Astrocyte of the cerebellum (primary cell): ENCODE results near the gene LMOD1.

Experiments
- DNase-seq: peaks from one replicate; pipeline ENCODE4 v3.0.0-alpha.2; 2011; ENCODE audit warnings: low read depth
- H3K4me3 ChIP-seq: 2 replicates; pipeline ENCODE4 v1.5.1; 2011; ENCODE audit warnings: mild to moderate bottlenecking, low read depth, low read length, moderate library complexity
- in situ Hi-C: cut with HindIII; loops from 2 replicates; pipeline ENCODE4 v1.10.0; 2017; ENCODE audit warnings: low sequenced_read_pairs
- TF ChIP-seq, protein P1 (sequence below): IDR thresholded peaks from 2 replicates; pipeline ENCODE4 v1.5.1; 2012; ENCODE audit warnings: low read length, low read depth, moderate library complexity, mild to moderate bottlenecking; ENCODE audit errors: missing control alignments

LMOD1 gene

DNA sequence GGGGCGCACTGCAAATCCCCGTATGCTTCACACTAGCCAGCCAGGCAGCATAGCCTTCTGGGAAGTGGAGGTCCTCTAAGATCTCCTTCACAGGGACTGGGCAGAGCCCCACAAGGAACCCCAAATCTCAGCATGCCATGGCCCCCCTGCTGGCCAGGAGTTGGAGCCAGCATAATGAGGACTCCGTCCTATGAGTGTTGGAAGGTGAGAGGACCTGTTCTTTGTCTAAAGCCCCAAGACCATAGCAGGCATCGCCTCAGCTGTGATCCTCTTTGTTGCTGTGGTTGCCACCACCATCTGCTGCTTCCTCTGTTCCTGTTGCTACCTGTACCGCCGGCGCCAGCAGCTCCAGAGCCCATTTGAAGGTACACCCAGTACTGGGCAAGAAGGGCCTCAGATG is 56.1 kb downstream of the LMOD1 start:
- H3K4me3 ChIP-seq, result no peak overlapping the region
- DNase-seq, result no peak
- TF ChIP-seq, protein P1, sequence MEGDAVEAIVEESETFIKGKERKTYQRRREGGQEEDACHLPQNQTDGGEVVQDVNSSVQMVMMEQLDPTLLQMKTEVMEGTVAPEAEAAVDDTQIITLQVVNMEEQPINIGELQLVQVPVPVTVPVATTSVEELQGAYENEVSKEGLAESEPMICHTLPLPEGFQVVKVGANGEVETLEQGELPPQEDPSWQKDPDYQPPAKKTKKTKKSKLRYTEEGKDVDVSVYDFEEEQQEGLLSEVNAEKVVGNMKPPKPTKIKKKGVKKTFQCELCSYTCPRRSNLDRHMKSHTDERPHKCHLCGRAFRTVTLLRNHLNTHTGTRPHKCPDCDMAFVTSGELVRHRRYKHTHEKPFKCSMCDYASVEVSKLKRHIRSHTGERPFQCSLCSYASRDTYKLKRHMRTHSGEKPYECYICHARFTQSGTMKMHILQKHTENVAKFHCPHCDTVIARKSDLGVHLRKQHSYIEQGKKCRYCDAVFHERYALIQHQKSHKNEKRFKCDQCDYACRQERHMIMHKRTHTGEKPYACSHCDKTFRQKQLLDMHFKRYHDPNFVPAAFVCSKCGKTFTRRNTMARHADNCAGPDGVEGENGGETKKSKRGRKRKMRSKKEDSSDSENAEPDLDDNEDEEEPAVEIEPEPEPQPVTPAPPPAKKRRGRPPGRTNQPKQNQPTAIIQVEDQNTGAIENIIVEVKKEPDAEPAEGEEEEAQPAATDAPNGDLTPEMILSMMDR, result no peak
- in situ Hi-C loops, result no loop called here

DNA sequence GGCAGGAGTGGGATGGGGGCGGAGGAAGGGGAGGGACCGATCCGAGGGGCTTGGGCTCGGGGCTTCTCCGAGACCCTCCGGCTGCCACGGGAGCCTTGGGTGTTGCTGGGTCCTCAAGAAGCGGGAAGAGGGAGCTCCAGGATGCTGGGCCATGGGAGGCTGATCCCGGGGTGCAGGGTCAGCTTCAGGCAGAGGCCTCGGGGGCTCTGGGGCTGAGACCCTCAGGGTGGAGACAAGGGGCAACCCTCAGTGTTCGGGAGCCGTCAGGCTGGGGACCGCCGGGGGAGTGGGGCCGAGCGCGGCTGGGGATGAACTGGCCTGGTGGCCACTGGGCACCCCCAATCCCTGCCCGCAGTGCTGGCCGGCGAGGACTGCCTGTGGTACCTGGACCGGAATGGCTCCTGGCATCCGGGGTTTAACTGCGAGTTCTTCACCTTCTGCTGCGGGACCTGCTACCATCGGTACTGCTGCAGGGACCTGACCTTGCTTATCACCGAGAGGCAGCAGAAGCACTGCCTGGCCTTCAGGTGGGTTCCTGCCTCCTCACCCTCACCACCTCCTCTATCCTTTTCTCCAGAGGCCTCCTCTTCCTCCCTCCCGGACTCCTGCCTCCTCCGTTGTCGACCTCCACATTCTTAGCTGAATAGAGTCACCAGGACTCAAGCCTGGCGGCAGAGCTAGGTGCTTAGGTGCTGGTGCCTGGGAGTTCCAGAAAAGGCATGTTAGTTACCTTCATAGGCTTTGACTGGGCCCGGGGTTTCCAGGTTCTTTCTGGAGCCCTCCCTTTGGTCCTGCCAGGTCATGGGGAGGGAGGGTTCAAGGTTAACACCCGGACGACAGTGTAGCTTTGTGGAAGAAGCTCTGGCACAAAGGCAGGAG is 57.0 kb downstream of the LMOD1 start:
- peak overlapping the region; percentile 52 for H3K4me3 ChIP-seq
- TF ChIP-seq, protein P1, result no peak
- DNase-seq, result no peak
- in situ Hi-C loops, result no loop called here

DNA sequence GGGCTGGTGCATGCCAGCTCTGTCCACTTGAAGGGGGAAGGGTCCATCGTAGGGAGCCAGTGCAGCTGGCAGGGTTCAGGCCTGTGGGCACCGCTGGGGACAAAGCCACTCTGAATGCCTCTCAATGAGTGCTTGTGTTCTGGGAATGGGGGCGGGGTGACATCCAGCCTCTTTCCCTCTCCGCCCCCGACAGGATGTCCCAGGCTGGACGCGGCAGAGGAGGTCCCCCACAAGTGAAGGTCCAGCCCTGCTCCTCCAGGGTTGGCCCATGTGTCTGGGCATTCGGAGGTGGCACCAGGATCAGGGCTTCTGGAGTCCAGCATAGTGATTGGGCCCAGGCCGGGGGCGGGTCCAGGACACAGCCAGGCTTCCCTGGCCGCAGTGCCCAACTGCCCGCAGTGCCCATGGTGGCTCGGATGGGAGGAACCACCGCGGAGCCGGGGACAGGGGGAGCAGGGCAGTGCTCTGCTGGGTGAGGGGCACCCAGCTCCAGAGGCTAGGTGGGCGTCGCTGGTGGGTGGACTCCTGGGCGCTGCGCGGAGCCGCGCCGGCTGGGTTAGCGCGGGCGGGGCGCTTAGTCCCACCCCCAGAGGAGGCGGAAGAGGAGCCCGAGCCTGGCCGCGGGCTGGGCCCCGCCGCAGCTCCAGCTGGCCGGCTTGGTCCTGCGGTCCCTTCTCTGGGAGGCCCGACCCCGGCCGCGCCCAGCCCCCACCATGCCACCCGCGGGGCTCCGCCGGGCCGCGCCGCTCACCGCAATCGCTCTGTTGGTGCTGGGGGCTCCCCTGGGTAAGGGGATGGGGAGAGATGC is 57.9 kb downstream of the LMOD1 start, which contains the start of gene SHISA4:
Gene SHISA4, plus strand, starts transcription at position 617 of the 808 bp plus-strand sequence. Its CDS starts 97 bp downstream, at position 714.
- DNase-seq, result no peak
- in situ Hi-C loops, result no loop called here
- peak within 1 kb of the TSS; percentile 52 for H3K4me3 ChIP-seq
- TF ChIP-seq, protein P1, result no peak

DNA sequence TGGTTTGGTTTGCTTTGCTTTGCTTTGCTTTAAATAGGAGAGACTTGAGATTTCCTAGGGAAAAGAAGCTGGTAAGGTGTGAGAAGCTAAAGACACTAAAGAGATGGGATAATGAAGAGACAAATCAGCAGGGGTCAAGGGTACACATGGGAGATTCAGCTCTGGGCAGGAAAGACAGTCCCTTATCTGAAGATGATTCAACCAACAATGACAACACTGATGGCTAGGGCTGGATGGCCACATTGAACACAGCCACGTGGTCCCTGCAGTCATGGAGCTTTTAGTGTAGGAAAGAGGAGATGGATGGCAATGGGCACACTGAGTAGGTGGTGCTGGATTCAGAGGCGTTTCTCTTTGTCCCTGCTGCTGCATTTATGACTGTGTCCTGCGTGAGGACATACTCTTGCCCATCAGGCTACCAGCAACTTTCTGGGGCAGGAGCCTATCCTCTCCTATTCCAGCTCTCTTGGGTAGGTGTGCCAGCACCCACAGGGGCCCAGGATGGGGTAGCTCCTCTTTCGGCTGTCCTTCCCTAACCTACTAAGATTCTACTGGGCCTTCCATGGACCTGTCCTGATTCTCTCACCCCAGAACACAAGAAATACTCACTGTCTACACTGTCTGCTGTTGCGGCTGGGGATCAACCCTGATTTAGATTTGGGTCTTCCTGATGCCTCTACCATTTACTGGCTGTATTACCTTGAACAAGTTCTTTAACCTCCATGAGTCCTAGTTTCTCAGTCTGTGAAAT is 59.1 kb downstream of the LMOD1 start:
- no peak overlapping the region for H3K4me3 ChIP-seq
- in situ Hi-C loops, result no loop called here
- TF ChIP-seq, protein P1, result no peak

DNA sequence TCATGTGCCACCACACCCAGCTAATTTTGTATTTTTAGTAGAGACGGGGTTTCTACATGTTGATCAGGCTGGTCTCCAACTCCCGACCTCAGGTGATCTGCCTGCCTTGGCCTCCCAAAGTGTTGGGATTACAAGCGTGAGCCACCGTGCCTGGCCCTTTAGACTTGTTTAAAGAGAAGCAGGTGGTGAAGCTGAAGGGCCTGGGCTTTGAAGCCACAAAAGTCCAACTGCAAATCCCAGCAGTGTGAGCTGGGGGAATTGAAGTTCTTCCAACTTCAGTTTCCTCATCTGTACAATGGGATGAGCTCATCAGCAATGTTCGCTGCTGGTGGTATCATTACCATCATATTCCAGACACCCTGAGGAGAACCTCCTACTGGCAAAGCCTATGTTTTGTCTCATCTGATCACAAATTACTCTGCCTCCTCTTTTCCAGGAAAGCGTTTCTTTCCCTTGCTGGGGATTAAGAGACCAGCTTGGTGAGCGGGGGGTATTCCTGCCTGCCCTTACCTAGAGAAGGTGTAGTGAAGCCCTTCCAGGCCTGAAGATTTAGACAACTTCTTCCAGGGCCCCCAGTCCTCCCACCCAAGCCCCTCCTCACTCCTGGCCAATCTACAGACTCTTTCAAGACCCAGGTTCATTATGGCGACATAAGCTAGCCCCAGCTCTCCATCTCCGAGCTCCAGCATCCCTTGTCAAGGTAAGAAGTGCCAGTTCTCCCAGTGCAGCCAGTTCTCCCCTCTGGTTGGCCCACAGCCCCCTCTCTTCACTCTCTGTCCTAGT is 60.1 kb downstream of the LMOD1 start:
- TF ChIP-seq, protein P1, result no peak
- H3K4me3 ChIP-seq, result no peak overlapping the region
- DNase-seq, result no peak
- in situ Hi-C loops, result no loop called here

More for the DNA sequence above, 59.1 kb downstream of the LMOD1 start:
- no peak for DNase-seq
